HG03520 (cell line): ENCODE measurements around the gene ADGRG2.

Source experiments
- ATAC-seq: cut with Tn5 transposase; IDR thresholded peaks from one replicate; pipeline ENCODE4 v1.9.1; 2021; ENCODE audit warnings: mild to moderate bottlenecking, moderate library complexity; ENCODE audit not compliant: unreplicated experiment

Gene ADGRG2

GRCh38 chrX:18964026-18964425 lies 158.2 kb downstream of the ADGRG2 start:
- no peak for ATAC-seq

DNA sequence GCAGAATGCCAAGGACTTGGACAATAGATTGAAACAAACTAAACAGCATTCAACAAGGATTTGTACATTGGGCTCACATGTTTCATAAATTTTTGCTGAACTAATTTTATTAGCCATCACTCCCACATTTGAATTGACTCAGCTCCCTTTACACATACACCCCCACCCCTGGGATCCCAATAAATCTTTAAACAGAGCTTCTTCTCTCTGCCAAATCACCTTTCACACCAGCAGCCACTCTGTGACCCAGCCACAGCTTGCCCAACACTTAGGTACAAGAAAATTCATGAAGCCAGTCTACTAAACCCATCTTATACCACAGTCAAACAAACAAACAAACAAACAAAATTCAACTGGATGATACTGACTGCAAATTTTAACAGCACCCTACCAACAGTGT lies 159.9 kb downstream of the ADGRG2 start:
- no peak for ATAC-seq

DNA sequence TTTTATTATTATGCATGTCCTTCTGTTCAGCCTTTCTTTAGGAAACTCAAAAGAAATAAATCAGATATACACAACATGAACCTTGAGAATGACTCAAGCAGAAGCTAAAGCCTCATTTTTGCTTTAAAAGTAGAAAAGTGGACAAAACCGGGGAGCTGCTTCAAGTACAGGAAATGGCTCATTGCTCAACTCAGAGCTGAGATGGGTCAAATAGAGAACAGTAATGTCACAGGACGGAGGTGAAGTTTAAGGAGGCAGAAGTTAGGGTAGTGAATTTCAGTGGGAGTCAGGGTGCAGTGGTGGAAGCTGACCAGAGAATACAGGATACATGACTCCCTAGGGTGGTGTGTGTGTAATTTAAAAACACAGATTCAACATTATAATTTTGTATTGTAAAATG lies 160.6 kb downstream of the ADGRG2 start:
- no peak for ATAC-seq

DNA sequence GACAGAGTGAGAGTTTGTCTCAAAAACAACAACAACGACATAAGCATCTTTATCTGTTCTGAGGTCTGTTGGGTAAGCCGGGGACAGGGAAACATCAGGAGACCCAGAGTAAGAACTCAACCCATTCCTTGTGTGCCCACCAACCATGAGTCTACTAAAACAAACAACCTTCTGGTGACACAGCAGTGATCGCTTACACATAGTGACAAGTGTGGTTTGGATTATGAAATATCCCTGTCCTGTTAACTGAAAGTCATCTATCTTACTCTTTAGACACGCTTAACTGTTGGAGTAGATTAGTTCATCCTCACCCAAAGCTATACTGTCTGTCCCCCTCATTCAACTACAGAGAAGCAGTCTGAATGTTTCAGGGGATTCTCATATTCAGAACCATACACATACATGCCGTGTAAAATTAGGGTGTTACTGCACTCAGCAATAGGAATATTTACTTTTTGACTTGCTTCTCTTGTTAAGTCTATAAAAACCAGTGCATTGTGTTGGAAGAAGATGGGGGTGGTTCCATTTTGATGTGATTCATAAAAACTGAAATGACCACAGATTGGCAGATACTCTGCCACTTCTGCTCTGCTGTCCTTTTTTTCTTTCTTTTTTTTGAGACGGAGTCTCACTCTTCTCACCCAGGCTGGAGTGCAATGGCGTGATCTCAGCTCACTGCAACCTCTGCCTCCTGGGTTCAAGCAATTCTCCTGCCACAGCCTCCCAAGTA lies 165.8 kb downstream of the ADGRG2 start:
- ATAC-seq: no peak

DNA sequence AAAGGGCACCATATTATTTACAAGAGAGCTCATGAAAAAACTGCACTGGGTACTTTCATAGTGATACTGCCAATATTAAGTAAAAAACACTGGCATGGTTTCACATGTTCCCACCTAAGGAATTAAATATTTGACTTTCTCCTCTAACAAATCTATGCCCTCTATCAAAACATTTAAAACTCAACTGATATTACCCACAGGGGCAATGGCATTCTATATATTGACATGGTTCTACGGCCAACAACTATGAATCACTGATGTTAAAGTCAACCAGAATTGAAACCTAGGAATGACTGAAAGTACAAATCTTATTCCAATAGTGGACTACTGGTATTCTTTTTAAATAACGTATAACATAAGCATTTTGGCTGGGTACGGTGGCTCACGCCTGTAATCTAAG lies 166.6 kb downstream of the ADGRG2 start:
- ATAC-seq: no peak

DNA sequence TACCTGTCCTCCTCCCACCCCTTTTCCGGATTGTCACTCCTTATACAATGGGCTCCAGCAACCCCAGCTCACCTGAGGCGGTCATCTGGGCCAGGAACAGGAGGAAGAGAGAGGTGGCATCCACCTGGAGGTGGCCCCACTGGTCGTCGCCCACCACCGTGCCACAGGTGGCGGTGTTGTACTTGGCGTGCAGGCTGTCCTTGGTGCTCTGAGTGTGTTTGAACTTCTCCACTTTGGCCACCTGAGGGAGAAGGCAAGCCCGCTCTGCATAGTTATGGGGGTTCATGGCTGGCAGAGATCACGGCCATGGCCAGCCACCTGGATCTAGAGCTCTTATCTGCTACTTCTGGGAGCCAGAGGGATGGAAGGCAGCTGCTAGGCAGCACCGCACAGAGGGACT lies 171.2 kb downstream of the ADGRG2 start:
- no peak for ATAC-seq

- ATAC-seq: no peak
Observed at GRCh38 chrX:18949944-18950301, 172.3 kb downstream of the ADGRG2 start.

DNA sequence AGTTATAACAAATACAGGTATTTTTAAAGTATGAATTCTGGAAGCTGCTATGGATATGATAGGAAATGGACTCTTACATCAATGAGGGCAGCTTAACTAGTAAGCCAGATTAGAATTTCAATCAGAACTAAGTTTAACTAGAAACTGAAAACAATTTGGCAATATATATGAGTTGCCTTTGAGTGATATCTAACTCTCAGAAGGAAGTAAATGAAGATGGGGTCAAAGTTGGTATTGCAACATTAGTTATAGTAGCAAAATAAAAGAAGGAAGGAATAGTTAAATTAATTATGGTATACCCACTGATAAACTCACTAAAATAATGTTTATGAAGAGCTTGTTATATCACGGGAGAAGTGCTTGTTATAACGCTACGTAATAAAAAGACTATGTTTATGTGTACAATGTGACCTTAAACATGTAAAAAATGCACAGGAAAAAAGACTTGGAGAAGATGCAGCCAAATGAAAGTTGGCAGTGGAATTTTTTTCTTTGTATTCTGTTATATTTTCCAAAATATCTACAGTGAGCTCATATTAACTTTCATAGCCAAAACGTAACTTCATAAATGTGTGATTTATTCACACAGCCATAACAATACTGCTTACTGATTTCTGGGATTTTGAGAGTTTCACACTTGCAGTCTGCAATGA lies 172.9 kb downstream of the ADGRG2 start:
- no peak for ATAC-seq

DNA sequence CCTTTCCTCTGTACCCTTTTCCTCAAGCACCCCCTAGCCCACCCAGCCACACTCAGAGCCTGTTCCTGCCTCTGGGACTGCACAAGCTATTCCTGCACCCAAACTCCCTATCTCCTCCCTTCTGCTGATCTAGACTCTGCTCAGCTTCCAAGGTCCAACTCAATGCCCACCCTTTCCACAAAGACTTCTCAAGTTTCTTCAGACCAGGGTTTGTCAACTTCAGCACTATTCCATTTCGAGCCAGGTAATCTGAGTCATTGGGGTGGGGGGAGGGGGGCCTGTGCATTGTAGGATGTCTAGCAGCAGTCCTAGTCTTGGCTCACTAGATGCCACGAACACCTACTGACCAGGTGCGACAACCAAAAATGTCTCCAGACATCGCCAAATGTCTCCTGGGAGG lies 175.7 kb downstream of the ADGRG2 start:
- ATAC-seq: no peak

DNA sequence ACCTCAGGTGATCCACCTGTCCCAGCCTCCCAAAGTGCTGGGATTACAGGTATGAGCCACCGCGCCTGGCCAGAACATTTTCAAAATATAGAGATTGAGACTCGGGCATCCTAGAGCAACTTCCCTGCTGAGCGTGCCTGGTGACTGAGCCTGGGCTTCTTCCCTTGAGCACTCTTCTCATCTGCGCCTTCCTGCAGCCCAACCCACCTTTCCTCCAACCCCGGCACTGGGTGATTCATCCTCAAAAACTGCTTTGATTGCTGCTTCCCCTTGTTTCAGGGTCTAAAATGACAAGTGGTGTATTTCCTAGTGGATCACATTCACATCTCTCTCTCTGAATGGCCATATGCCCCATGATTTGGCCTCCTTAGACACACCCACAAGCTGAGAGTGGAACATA lies 176.1 kb downstream of the ADGRG2 start:
- ATAC-seq: no peak

DNA sequence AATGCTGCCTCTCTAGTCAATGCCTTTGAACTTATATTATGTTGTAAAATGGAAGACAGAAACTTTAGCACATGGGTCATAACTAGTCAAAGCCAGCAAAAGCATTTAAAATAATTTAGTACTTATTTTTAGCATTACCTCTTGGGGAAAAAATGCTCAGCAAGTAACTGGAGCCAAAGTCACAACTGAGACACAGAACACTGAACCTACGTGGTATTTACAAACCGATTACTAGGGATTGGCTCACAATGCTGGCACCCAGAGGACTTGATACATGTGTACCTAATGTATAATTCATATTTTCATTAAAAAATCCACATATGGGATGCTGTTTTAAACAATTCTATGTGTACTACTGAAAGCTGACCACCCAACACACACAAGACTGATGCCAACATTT lies 176.8 kb downstream of the ADGRG2 start:
- ATAC-seq: no peak

DNA sequence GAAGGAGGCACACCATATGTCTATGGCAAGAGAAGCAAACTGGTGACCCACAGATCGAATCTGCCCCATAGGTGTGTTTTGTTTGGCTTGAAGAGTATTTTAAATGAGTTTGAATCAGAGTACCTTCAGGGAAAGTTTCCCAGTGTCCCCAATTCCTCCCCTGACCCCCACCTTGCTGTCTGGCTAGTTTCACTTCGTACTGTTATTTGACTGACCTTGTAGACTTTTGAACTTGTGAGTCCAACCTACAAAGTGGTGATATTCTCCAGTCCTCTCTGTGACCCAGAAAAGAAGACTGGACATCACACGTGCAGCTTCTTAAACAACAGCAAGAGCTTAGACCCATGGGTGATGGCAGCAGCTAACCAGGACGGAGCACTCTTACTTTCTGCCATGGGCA lies 177.8 kb downstream of the ADGRG2 start:
- no peak for ATAC-seq

- ATAC-seq: no peak
Observed at GRCh38 chrX:18941896-18942295, 180.4 kb downstream of the ADGRG2 start.
